ENCODE results near the gene C20orf204. TPM values are rescaled to one million over a fixed set of nuclear protein-coding genes. Genes with fewer than 3 reads are reported as not detected.

The C20orf204 gene
- total and polyA plus RNA-seq, 12 donors = 0.05 to 4.8 (median 0.46) TPM

- Histone ChIP-seq H3K4me3 (no peak overlapping the region), H3K9me3 (replicated peaks in 1 of 3) (no peaks in the 10 kb centered on the region), H3K27me3 (no peaks in the 10 kb centered on the region), H3K36me3 (replicated peaks in 1 of 2) (peaks cover 0 to 16% of the 10 kb centered on the region in 2 donors), H3K27ac (no peak overlapping the region), H3K4me1 (replicated peaks in 1 of 2) (no peaks in the 10 kb centered on the region)
- intact Hi-C loops (cut with DNase I) = no loop called here
- no peak for DNase-seq
- WGBS, 4 donors = 84 to 93% (median 90%) methylated on average over 20 to 30 of the region's 30 CpGs
- TF ChIP-seq CTCF (IDR thresholded peaks at IDR 0.05) (no peak), POLR2A (IDR thresholded peaks at IDR 0.05) (no peak)
Measured at GRCh38 chr20:64071341-64072332, 35.7 kb downstream of the C20orf204 start.

- H3K27ac ChIP-seq = no peak overlapping the region
- intact Hi-C loops (cut with DNase I) = no loop called here
- H3K27me3 ChIP-seq = no peaks in the 10 kb centered on the region
- peaks cover 0 to 16% of the 10 kb centered on the region in 2 donors for H3K36me3 ChIP-seq (replicated peaks in 1 of 2)
- H3K4me3 ChIP-seq = no peak overlapping the region
- H3K9me3 ChIP-seq (replicated peaks in 1 of 3) = no peaks in the 10 kb centered on the region
- DNase-seq = no peak
- 86 to 93% (median 89%) methylated on average over 3 to 14 of the region's 14 CpGs for WGBS, 4 donors
- no peaks in the 10 kb centered on the region for H3K4me1 ChIP-seq (replicated peaks in 1 of 2)
- no peak for TF ChIP-seq CTCF (IDR thresholded peaks at IDR 0.05)
Measured at GRCh38 chr20:64072498-64073063, 36.6 kb downstream of the C20orf204 start.

GRCh38 chr20:64073476-64074183 is 37.6 kb downstream of the C20orf204 start:
- WGBS, 4 donors = 92 to 95% (median 94%) methylated on average over 5 to 37 of the region's 37 CpGs
- intact Hi-C loops (cut with DNase I) = no loop called here
- peaks cover 0 to 16% of the 10 kb centered on the region in 2 donors for H3K36me3 ChIP-seq (replicated peaks in 1 of 2)

More at GRCh38 chr20:64073476-64074183, 37.6 kb downstream of the C20orf204 start:
- Histone ChIP-seq H3K4me3 (no peak overlapping the region), H3K27me3 (no peaks in the 10 kb centered on the region), H3K9me3 (replicated peaks in 1 of 3) (no peaks in the 10 kb centered on the region), H3K27ac (no peak overlapping the region), H3K4me1 (replicated peaks in 1 of 2) (peaks cover 0 to 3% of the 10 kb centered on the region in 2 donors)
- DNase-seq = no peak
- no peak for TF ChIP-seq CTCF (IDR thresholded peaks at IDR 0.05)
- TF ChIP-seq POLR2A (IDR thresholded peaks at IDR 0.05) = no peak

All from adrenal gland (tissue), 12 donors.